CD4-positive, alpha-beta T cell treated with Interleukin-4 for 4 hours (primary cell): ENCODE results near the gene SEMA3F.

Experiments
- DNase-seq: peaks from one replicate; pipeline ENCODE4 v3.0.0-alpha.2; 2020

The SEMA3F gene

DNA sequence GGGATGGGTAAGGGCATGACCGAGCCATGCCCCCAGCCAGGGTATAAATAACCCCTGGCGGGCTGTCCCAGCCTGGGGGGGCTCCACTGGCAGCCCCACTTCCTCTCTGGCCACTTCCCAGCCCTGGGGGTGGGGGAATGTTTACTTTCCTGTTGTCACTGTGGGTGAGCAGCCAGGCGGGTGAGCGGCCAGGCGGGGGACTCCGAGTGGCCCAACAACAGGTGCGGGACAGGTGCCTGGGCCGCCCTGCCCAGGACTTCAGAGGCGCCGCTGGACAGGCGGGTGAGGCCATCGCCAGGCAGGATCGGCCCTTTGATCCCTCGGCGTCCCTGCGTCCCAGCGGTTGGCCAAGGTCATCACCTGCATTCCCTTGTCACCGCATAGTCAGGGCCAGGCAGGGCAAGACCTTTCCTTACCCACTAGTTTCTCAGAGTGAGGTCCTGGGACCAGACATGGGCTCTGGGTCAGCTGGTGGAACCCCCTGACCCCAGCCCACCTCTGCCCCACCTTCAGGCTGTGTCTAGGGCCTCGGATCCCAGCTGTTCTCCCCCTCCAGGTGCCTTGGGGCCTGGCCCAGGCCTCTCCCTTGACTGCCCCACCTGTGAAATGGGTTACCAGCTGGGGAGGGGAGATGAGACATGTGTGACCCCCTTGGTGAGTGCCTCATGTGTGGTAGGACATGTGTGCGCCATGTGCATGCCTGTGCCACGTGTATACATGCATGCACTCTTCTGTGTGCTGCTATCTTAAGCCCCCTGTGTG, 16.6 kb downstream of the SEMA3F start:
- DNase-seq, result no peak

DNA sequence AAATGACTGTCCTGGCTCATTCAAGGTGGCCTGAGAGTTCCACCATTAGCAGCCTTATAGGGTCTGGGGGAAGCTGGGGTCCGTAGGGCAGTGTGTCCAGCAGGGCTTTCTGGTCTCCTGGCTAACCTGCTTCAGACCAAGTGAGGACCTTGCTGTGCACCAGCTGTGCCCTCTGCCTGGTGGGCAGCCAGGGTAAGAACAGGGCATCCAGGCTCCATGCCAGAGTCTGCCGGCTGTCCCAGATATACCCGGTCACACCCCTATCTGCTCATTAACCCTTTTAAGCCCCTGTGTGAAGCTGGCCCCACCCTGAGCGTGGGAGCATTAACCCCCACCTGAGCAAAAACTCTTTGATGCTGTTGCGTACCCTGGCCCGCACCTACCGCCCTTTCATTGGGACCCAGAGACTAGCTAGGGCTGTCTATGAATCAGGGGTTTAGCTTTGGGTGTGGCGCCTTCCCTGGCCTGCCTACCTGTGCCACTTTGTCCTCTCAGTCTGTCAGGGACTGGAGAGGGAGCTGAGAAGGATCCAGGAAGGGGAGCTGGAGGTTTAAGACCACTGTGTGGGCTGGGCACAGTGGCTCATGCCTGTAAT, 17.6 kb downstream of the SEMA3F start:
- no peak for DNase-seq

DNA sequence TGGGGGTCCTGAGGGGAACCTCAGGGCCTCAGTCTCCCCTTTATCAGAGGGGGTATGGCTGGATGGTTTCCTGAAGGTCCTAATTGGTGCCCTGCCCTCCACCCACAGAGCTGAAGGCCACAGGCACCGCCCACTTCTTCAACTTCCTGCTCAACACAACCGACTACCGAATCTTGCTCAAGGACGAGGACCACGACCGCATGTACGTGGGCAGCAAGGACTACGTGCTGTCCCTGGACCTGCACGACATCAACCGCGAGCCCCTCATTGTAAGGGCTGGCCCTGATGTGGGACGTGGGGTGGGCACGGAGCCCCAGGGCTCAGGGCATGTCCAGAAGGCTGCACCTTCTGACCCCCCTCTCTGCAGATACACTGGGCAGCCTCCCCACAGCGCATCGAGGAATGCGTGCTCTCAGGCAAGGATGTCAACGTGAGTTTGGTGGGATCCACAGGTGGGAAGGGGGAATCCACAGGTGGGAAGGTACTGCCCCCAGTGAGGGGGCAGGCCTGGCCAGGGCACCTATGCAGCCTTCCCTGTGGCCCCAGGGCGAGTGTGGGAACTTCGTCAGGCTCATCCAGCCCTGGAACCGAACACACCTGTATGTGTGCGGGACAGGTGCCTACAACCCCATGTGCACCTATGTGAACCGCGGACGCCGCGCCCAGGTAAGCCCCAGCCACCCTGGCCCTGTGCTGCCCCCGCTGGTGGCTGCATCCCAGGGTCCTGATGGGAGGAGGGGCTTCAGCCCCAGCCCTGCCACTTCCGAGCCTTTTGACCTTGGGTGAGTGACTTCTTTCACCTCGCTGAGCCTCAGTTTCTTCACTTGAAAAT, 18.8 kb downstream of the SEMA3F start:
- DNase-seq, result no peak

DNA sequence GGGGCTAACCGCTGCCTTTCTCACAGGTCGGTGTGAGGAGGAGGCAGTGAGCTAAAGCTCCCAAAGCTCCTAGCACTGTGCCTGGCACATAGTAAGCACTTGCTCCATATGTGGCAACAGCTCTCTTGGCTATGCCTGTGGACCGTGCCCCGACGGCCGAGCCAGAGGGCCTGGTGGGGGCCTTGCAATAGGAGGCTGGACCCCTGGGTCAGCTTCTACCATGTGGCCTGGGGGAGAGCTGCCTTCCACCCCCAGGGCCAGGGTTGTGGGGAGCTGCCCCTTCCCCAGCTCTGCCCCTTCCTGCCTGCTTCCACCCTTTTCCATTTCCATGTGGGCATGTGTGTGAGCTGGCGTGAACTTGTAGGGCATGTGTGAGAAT, 19.4 kb downstream of the SEMA3F start:
- DNase-seq, result no peak

DNA sequence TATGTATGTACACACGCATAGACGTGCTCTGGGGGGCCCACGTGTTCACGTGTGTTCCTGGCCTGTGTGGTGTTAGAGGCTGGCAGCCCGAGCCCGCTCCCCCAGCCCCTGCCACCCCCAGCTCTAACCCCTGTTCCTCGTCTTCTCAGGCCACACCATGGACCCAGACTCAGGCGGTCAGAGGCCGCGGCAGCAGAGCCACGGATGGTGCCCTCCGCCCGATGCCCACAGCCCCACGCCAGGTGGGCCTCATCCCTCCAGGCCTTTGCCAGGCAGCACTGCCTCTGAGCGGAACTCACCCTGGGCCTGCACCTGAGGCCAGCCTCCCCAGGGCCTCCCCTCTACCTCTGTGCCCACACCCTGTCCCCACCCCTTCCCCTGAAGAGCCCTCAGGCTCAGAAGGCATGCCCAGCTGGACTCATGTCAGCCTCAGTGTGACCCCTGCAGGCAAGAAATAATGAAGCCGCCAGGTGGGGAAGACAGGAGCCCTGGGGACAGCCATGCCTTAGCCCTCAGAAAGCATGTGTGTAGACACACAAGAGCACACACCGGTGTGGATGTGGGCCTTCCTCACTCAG, 19.9 kb downstream of the SEMA3F start:
- no peak for DNase-seq

DNA sequence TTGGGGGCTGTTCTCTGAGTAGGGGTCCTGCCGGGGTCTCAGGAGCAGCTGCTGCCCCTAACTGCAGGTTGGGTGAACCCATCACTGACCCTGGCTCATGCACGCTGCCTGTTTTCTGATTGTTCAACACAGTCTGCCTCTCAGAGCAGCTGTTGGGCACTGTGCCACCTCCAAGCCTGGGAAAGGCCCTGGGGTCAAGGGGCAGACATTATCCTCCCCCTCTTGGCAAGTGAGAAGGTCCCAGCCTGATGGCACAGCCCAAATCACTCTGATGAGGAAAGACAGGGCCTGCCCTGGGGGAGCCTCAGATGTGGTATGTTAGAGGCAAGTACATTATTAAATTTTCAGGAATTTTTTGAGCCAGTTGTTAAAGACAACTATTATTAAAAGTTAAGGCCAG, 22.2 kb downstream of the SEMA3F start:
- no peak for DNase-seq

DNA sequence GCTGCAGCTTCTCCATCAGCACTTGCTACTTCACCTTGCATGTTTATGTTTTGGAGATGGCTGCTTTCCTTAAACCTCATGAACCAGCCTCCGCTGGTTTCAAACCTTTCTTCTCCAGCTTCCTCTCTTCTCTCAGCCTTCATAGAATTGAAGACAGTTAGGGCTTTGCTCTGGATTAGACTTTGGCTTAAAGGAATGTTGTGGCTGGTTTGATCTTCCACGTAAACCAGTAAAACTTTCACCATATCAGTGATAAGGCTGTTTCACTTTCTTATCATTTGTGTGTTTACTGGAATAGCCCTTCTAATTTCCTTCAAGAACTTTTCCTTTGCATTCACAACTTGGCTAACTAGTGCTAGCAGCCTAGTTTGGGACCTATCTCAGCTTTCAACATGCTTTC, 24.6 kb downstream of the SEMA3F start:
- no peak for DNase-seq

DNA sequence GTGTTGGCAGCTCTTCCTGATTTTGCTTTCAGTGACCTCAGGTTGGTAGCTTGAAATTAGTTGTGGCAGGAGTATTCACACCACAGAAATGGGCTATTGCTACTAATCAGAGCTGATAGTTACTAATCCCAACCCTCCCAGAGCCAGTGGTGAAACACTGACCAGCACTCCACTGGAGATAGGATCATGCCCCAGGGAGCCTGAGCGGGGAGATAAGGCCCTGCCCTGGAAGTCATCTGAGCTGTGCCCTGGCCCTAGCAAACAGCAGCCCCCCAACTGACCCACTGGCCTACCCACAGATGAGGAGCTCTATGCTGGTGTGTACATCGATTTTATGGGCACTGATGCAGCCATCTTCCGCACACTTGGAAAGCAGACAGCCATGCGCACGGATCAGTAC, 26.9 kb downstream of the SEMA3F start:
- no peak for DNase-seq

DNA sequence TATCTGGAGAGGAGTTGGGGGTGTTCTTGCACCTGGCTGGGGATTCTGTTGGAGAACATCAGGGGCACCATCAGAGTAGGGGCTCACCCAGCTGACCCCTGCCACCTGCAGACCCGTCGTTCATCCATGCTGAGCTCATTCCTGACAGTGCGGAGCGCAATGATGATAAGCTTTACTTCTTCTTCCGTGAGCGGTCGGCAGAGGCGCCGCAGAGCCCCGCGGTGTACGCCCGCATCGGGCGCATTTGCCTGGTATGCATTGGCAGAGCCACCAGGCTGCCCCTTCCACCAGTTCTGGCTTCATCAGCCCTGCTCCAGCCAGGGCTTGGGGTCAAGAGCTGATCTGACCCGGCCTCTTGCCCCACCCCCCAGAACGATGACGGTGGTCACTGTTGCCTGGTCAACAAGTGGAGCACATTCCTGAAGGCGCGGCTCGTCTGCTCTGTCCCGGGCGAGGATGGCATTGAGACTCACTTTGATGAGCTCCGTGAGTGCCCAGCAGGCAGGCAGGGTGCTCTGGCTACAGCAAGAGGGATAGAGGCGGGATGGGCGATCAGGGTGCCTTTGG, 27.5 kb downstream of the SEMA3F start:
- no peak for DNase-seq

DNA sequence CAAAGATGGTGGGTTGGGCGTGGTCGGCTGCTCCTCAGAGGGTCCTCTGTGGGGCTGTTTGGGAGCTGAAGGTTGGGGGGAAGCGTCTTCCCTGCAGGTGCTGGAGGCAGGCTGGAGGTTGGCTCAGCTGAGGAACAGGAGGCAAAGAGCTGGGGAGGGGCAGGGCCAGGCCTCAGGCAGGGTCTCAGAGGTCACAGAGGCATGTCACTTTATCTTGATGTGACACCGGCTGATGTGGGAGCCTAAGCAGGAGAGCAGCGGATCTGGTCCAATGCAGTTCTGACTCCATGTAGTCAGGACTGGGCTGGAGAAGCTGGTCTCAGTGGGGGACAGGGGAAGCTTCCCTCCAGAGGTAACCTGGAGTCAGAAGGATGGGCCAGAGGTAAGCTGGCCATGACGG, 28.6 kb downstream of the SEMA3F start:
- DNase-seq, result no peak

DNA sequence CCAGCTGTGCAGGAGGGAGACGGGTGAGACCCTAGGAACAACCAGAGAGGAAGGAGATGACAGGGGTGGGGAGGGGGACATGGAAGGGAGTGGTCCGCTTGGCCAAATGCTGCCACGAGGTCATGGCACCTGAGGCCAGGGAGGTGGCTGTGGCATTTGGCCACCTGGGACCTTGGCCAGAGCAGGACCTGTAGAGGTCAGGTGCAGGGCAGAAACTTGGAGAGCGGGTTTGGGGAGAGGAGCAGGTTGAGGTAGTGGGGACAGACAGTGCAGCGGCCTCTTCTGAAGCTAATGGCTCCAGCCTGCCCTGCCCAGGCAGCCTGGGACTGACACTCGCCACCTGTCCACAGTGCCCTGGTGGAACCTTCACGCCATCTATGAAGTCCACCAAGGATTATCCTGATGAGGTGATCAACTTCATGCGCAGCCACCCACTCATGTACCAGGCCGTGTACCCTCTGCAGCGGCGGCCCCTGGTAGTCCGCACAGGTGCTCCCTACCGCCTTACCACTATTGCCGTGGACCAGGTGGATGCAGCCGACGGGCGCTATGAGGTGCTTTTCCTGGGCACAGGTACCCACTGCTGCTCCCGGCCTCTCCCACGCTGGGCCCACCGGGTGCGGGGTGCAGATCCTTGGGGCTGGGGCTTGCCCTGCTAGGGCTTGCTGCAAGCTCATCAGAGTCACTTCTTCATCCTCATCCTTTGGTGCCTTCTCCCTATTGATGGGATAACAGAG, 29.3 kb downstream of the SEMA3F start:
- no peak for DNase-seq

DNA sequence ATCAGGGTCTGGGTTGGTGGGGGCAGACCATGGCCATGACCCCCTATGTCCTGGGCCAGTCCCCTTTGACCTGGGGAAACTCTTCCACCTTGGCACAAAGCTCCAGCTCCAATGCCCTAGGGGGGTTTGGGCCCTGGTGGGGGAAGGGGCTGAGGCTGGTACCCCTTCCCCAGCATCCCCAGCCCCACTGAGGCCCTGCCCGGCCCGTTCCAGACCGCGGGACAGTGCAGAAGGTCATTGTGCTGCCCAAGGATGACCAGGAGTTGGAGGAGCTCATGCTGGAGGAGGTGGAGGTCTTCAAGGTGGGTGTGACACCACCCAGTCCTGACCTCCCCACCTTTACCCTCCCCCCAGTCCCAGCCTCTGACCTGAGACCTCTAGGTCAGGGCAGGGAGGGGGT, 30.1 kb downstream of the SEMA3F start:
- DNase-seq, result no peak

DNA sequence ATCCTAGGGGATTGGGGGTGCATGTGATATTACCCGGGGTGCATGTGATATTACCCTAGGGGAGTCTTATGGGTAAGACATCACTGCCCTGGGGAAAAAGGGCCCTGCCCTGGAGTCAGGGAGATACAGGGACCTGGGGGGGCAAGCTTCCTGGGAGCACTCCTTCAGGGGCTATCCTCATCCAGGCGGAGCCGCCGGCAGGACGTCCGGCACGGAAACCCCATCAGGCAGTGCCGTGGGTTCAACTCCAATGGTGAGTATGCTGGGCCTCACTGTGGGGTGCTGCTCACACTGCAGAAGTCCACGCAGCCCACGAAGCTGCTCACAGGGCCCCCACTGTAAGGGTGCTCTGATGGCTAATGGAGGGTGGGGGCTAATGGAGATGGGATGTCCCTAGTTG, 31.0 kb downstream of the SEMA3F start:
- no peak for DNase-seq

DNA sequence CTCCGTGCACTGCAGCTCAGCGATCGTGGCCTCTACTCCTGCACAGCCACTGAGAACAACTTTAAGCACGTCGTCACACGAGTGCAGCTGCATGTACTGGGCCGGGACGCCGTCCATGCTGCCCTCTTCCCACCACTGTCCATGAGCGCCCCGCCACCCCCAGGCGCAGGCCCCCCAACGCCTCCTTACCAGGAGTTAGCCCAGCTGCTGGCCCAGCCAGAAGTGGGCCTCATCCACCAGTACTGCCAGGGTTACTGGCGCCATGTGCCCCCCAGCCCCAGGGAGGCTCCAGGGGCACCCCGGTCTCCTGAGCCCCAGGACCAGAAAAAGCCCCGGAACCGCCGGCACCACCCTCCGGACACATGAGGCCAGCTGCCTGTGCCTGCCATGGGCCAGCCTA, 32.6 kb downstream of the SEMA3F start:
- no peak for DNase-seq

DNA sequence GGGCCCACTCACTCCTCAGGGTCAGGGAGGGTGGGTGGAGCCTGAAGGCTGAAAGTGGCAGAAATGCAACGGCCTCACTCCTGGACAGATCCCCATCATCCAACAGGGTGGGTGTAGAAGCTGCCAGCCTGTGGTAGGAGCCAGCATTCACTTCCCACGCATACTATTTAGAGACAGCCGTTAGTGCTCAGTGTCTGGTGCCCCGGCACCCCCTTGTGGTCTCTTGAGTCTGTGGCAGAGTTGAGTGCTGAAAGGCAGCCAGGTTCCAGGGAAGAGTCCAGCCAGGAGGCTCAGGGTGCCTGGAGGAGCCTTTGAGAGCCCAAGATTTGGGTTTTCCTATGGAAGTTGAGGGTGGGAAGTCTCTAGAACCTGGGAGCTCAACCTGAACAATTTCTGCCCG, 34.1 kb downstream of the SEMA3F start:
- DNase-seq, result no peak

DNA sequence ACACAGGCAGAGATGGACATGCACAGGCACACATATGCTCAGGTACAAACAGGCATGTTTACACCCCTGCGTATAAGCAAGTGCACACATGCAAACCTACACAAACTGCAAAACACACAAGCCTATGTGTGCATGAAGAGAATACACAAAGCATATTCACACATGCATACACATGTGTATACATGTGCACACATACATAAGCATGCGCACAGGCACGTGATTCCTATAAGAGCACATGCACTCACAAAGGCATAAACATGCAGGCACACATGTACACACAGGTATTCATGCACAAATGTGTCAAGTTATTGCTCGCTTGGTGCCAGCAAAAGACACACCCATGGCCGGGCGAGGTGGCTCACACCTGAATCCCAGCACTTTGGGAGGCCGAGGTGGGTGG, 34.9 kb downstream of the SEMA3F start:
- no peak for DNase-seq

DNA sequence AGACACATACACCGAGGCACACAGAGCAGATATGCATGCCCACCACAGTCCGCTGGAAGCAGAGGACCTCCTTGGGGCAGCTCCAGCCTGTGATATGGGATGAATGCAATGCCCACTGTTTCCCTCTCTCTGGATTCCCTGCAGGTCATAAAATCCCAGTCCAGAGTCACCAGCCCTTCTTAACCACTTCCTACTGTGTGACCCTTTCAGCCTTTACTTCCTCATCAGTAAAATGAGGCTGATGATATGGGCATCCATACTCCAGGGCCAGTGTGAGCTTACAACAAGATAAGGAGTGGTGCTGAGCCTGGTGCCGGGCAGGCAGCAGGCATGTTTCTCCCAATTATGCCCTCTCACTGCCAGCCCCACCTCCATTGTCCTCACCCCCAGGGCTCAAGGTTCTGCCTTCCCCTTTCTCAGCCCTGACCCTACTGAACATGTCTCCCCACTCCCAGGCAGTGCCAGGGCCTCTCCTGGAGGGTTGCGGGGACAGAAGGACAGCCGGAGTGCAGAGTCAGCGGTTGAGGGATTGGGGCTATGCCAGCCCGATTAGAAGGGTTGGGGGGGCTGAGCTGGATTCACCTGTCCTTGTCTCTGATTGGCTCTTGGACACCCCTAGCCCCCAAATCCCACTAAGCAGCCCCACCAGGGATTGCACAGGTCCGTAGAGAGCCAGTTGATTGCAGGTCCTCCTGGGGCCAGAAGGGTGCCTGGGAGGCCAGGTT, 36.0 kb downstream of the SEMA3F start, which contains the start of gene GNAT1:
GNAT1 (plus strand) TSS at position 675 of the 725 bp plus-strand sequence. CDS start 116 bp downstream, outside the sequence.
- no peak for DNase-seq

DNA sequence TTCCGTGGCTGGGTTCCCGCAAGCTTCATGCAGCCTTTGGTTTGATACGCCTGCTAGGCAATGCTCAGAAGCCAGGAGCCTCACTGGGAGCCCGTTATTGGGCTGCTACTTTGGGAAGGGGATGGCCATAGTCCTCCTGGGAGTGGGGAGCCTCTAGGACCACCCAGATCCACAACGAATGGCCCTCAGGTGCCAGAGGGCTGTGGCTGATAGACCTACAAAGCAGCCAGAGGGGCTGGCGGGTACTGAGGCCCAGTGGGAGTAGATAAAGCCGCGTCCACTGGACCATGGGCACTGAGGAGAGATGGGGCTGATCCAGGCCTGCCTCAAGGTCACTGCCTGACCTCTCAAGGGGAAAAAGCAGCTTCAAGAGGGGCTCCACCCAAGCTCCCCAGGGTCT, 37.0 kb downstream of the SEMA3F start:
- no peak for DNase-seq

DNA sequence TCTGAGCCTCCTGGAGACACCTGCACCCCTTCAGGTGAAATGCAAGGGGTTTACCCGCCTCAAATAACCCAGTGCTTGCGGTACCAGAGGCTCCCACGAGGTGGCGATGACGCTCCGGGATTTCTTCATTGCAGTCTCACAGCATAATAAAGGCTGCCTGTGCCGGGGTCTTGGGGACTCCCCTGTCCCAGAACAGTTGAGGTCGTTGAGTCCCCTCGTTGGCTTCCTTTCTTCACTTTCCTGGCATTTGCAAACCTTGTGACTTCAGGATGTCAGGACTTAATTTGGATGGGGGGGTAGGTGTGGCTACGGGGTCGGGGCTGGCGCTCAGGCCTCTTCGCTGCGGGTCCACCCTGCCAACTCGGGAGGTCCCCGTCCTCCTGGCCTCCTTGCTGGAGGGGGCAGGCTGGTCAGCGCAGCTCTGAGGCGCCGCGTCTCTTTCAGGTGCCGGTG, 37.6 kb downstream of the SEMA3F start:
- DNase-seq, result peak; percentile 81

DNA sequence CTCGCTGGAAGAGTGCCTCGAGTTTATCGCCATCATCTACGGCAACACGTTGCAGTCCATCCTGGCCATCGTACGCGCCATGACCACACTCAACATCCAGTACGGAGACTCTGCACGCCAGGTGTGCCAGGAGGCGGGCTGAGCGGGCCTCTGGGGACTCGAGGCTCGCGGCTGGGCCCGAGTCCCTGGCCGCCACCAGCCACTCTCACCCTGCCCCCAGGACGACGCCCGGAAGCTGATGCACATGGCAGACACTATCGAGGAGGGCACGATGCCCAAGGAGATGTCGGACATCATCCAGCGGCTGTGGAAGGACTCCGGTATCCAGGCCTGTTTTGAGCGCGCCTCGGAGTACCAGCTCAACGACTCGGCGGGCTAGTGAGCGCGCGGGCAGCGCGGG, 38.2 kb downstream of the SEMA3F start:
- DNase-seq, result no peak

DNA sequence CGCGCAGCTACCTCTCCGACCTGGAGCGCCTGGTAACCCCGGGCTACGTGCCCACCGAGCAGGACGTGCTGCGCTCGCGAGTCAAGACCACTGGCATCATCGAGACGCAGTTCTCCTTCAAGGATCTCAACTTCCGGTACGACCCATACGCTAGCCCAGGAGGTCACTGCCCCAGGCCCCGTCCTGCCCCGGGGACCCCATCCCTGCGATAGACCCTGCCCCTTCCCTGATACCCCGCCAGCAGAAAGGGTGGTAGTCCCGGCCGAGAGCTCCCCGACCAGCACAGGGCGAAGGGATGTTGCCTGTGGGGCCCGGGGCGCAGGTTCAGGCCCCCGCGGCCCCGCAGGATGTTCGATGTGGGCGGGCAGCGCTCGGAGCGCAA, 38.6 kb downstream of the SEMA3F start:
- DNase-seq, result no peak
